Fibroblast of pulmonary artery (primary cell): ENCODE data around the gene POLR1C.
"Not testable (repeated sequence)": the region's sequence is repeated elsewhere in the genome, so short reads cannot be mapped to it uniquely, and the experiment has no call there.

Experiments used
- DNase-seq: peaks from one replicate; pipeline ENCODE4 v3.0.0-alpha.2; 2010; ENCODE audit warnings: low read depth
- H3K4me3 ChIP-seq: replicated peaks from 2 replicates; pipeline ENCODE4 v1.5.1; 2011; ENCODE audit warnings: low read depth, mild to moderate bottlenecking, control low read depth, low read length, moderate library complexity
- TF ChIP-seq, protein P1 (sequence below): IDR thresholded peaks from 2 replicates; pipeline ENCODE4 v1.5.1; 2011; ENCODE audit warnings: mild to moderate bottlenecking, control low read depth, low read length, inconsistent platforms; ENCODE audit errors: missing control alignments

The POLR1C gene

GRCh38 chr6:43493833-43494232, 23.1 kb upstream of the POLR1C start:
- no peak for DNase-seq
- TF ChIP-seq, protein P1, sequence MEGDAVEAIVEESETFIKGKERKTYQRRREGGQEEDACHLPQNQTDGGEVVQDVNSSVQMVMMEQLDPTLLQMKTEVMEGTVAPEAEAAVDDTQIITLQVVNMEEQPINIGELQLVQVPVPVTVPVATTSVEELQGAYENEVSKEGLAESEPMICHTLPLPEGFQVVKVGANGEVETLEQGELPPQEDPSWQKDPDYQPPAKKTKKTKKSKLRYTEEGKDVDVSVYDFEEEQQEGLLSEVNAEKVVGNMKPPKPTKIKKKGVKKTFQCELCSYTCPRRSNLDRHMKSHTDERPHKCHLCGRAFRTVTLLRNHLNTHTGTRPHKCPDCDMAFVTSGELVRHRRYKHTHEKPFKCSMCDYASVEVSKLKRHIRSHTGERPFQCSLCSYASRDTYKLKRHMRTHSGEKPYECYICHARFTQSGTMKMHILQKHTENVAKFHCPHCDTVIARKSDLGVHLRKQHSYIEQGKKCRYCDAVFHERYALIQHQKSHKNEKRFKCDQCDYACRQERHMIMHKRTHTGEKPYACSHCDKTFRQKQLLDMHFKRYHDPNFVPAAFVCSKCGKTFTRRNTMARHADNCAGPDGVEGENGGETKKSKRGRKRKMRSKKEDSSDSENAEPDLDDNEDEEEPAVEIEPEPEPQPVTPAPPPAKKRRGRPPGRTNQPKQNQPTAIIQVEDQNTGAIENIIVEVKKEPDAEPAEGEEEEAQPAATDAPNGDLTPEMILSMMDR: no peak
- H3K4me3 ChIP-seq: no peak overlapping the region

- no peak overlapping the region for H3K4me3 ChIP-seq
- TF ChIP-seq, protein P1: no peak
- no peak for DNase-seq
Measured at GRCh38 chr6:43494321-43494720, 22.6 kb upstream of the POLR1C start.

DNA sequence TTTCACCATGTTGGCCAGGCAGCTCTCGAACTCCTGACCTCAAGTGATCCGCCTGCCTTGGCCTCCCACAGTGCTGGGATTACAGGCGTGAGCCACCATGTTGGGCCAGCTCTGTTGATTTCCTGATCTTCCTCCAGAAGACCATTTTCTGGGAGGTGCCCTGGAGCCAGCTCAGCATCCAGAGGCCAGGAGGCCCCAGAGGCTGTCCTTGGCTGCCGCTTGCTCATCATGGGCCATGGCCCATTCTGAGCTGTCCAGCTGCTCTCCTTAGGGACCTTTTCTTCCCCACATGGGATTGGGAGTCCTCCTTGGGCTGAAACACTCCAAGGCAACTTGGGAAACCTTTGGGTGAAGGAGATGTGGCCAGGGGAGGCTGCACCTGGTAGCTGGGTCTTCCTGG, 22.1 kb upstream of the POLR1C start:
- TF ChIP-seq, protein P1: no peak
- DNase-seq: no peak
- H3K4me3 ChIP-seq: no peak overlapping the region

DNA sequence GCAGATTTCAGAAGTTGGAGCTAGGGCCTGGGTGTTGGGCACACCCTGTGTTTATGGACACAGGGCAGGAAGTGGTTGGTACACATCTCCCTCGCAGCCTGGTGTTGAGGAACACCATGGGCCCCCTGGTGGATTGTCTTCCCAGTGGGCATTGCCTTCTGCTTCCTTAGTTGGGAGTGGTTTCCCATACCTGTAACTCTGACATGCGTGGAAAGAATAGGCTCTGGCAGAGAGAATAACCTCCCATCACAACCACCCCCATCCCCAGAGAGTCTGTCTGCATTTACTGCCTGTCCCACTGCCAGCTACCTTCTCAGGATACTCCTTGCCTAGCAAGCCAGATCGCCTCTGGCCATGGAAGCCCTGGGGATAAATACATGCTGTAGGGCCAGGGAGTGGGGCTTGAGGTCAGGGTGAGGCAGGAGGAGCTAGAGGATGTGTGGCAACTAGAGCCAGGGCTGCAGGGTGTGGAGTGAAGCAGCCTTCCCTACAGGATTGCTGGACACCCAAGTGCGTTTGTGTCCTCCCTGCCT, 21.4 kb upstream of the POLR1C start:
- DNase-seq: no peak
- no peak overlapping the region for H3K4me3 ChIP-seq
- TF ChIP-seq, protein P1: peak; percentile 20

- TF ChIP-seq, protein P1: peak; percentile 51
- DNase-seq: peak; percentile 43
- H3K4me3 ChIP-seq: no peak overlapping the region
Measured at GRCh38 chr6:43496370-43497128, 20.3 kb upstream of the POLR1C start.

DNA sequence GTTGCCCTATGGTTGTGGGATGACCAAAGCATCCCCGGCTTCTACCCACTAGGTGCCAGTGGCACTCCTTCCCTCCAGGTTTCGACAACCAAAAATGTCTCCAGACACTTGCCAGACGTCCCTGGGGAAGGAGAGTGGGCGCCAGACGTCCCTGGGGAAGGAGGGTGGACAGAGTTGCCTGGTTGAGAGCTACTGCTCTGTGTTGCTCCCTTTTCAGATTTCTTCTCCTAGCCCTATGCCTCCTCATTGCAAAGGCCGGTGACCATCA, 19.8 kb upstream of the POLR1C start:
- TF ChIP-seq, protein P1: no peak
- no peak for DNase-seq
- no peak overlapping the region for H3K4me3 ChIP-seq

- TF ChIP-seq, protein P1: no peak
- no peak for DNase-seq
- no peak overlapping the region for H3K4me3 ChIP-seq
Measured at GRCh38 chr6:43497689-43498088, 19.2 kb upstream of the POLR1C start.

- not testable (repeated sequence) for DNase-seq, H3K4me3 ChIP-seq
Measured at GRCh38 chr6:43498291-43498690, 18.6 kb upstream of the POLR1C start.
